Activated effector memory CD4-positive, alpha-beta T cell treated with anti-CD3 and anti-CD28 coated beads, Interleukin-2, amount 50 U/mL, for 16 hours (primary cell): ENCODE measurements around the gene PTPRM.

Experiments used
- DNase-seq: peaks from one replicate; pipeline ENCODE4 v3.0.0-alpha.2; 2020

Gene PTPRM

DNA sequence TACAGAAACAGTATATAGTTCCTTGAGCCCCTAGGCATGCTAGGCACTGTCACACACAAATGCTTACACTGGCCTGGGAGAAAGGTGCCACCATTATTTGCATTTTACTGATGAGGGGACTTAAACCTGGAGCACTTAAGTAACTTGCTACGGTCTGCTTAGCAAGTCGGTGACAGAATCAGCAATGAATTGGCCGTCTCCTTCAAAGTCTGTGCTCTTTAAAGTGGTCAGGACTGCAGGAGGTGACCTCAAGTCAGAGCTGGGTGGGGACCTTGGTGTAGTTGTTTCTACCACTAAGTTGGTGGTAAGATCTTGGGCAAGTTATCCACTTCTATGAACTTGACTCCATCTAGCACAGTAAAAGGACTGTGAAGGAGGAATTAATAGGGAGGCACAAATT lies 34.8 kb downstream of the PTPRM start:
- no peak for DNase-seq

DNA sequence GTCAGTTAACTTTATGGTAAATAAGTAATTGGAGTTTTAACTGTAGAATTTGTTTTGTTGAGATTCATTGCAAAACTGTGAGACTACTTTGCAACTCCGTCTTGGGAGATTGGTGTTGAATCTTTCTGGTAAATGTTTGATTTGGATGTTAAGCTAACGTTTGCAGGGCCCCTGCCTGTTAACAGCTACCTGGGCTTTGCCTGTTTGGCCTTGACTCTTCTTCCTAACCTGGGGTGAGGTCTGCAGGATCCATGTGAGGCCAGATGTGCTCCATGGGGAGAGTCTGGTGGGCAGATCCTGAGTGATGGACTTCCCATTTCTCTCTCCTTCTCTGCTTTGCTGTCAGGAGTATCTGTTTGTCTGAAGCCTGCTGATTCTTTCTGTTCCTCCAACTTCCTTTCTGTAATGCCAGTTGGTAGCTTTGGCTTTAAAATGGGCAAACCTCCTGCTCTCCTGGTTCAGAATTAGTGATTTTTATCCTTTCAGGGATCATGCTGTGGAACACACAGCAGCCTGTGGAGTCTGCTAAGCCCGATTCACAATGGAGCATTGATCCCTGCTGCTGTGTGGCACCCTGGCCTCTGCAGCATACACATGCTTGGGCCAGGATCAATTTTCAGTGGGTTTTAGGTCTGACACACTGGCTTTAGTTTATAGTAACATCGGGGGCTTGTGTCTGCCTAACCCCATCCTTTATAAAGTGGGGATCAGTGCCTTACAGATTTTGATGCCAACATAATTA lies 36.3 kb downstream of the PTPRM start:
- no peak for DNase-seq

DNA sequence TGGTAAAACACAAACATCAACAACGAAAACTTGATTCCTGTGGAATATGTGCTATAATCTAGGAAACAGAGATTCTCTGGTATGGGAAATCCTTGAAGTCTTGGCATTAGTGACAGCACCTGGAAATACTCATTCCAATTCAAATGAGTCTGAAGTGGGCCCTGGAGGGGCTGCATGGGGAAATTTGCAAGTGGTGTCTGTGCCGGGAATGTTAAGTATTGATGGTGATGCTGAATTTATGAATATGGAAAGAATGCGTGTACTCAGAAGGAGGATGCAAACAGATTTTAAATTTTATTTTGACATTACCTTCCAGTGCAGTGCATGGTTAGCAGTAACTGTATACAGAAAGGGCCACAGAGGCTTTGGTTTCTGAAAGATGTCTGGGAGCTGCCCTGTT lies 37.2 kb downstream of the PTPRM start:
- no peak for DNase-seq

DNA sequence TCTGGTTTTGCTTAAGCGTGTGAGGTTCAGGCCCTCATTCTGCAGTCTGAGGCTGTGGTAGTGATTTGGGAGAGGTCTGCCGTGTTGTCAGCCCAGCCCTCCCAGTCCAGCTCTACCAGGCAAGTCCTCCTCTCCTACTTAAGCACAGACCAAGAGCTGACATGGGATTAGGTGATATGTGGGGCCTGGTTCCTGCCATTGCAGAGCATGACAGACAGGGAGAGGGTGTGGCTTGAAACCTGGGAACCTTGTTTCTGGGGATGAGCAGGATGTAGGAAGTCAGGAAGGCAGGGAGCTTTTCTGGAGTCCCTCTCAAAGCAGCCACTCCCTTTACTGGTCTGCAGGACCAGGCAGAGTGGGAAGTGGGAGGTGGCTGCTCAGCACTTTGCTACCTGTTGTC lies 38.6 kb downstream of the PTPRM start:
- DNase-seq = no peak

DNA sequence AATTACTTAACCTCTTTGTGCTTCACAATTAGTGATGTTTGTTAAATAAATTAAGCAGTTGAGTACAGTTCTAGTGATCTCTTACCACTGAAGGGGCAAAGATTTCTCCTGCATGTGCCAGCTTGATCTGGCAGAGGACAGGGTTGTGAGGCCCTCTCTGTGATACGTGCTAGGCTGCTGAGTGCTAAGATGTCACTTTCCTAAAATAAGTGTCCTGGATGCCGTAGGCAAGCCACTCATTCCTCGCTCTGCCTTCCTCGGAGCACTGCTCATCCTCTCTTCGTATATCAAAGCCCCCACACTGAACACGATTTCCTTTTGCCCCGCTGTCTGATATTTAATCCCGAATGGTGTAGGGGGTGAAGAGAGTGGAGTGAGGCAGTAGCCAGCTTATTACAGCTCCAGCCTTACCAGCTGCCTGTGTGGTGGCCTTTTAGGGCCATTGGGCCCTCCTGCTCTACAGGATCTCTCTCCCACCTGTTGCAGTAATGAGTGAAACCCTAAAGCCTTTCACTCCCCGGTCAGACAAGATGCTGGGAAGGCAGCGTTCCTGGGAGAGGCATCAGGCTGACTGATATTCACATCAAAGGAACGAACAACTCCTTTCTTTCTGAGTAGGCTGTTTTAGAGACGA lies 40.5 kb downstream of the PTPRM start:
- DNase-seq = no peak

DNA sequence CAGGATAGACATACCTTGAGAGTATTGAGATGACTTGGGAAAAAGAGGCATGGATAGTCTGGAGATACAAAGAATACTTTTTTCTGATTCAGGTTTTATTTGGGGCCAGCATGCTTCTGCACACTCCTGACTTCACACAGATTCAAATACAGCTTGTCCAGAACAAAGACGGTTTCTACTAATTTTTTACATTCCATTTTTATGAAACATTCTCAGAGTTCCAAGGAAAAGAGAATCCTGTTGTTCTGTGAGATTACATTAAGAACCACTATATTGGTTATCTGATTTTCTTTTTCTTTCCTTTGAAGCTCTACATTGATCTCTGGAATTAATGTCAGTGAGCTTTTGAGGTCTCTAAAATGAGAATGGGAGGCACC lies 41.0 kb downstream of the PTPRM start:
- DNase-seq = no peak

DNA sequence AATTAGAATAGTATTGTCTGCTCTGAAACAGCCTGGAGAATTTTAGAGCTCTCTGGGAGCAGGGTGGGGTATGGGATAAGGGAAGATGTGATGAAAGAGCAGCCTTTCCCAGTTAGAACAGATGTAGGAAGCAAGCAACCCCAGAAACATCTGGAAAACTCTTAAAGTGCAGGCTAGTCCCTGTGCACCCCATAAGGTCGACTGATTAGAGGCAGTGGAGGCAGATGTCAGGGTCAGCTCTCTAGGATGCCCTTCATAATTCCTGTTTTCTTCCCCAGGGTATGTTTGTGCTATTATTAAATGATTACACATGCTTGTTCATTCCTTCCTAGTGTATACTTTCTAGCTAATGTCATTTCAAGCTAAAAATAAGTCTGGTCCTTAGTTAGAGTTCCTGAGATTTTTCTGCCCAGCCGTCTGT lies 41.7 kb downstream of the PTPRM start:
- DNase-seq = no peak

DNA sequence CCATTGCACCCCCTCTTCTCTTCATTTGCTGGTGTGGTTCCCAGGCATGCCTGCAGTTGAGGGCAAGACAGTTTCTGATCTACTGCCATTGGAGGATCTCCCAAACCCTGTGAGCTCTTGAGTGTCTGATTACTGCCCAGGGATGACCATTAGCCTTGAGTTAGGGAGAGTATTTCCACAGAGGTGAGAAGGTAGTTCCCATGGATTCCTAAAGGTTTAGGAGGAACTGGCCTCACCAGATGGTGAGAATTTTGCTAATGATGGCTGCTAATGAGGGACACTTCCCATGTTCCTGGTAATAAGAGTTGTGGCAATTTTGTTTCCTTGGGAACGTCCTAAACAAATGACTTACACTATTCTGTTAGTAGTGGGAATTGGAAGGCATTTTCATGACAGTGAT lies 42.5 kb downstream of the PTPRM start:
- no peak for DNase-seq

DNA sequence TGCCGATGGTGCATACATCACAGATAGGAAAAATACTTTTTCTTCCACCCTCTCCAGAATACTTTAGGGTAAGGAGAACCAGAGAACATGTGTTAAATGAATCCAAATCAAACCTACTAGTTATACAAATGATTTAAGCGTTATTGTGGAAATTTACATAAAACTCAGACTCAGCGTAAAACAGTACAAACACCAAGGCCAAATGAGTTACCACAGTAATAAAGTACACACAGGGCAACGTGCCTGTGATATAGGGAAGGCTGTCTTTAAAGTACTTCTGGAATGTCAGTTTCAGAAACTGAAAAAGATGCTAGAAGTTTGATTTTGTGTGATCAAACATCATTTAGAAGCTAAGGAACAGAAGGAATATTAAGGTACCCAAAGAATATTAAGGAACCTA lies 46.9 kb downstream of the PTPRM start:
- no peak for DNase-seq

DNA sequence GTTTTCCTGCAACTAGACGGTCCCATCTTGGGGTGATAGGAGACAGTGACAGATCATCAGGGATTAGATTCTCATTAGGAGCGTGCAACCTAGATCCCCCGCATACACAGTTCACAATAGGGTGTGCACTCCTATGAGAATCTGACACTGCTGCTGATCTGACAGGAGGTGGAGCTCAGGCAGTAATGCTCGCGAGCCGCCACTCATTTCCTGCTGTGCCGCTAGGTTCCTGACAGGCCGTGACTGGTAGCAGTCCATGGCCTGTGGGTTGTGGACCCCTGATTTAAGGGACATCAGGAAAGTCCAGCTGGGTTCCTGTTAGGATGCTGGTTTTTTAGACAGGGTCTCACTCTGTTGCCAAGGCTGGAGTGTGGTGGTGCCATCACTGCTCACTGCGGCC lies 48.7 kb downstream of the PTPRM start:
- DNase-seq = no peak

DNA sequence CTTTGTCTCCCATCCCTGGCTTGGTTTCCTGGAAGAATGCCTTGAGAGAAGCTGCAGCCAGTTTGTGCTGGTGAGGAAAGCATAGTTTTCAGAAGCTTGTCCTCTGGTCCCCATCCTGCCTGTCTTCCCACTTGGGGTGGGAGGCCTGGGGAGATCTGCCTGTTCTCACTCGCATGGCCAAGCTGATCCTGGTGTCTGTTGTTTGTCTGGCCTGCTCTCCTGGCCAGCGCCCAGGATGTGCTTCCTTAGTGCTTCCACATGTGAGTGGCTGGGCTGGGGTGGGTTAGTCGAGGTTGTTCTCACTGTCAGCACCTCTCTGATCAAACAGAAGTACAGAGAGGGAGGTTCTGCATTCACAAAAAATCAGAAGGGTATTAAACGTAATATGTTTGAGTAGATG lies 49.5 kb downstream of the PTPRM start:
- DNase-seq = no peak

DNA sequence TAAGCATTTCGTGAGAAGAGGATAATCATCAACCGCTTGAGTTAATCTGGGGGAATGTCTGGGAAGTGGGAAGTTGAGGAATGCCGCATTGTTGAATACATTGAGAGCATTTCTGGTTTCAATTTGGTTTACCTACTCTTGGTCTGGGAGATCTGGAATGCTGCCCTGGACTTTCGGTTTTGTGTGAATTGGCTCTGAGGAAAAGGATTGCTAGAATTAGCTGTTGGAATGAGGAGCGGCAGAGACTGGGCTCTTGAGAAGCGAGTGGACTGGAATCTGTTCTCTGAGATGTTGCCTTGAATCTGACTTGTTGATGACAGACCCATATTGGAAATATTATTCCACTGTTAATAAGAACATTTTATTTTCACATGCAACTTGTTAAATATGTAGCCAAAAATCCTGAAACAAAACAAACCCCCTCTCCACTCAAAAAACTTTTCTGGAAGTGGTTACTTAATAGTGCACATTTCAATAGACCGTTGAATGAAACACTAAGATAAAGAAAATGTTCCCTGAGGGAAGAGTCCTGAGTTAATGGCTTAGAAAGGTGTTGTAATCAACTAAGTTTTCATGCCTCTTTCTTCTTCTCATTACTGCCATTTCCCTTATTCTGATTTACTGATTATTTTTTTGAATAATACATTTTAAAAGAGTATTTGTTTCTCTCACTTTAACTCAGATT lies 50.8 kb downstream of the PTPRM start:
- DNase-seq = no peak

DNA sequence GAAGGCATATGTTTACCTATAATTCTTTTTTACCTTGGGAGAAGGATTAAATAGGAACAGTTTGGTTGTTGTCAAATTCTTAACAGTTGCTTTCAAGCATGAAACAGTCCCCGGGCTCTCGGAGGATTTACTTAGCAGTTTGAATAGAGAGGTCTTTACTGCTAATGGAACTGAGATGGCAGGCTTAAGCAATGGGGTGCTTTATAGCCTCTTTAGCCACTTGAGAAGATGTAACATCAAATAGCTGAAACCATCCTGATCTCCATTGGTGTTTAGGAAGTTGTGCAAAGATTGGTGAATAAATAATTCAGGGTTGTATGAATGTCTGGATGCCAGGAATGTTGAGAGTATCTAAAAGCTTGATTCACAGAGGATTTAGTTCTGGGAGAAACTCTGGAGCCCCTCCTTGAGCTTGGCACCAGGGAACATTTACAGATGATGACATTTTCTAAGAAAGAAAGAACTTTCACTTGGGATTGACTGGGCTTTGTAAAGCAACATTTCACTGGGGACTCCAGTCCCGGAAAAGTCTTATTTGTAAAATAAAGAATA lies 51.9 kb downstream of the PTPRM start:
- no peak for DNase-seq

DNA sequence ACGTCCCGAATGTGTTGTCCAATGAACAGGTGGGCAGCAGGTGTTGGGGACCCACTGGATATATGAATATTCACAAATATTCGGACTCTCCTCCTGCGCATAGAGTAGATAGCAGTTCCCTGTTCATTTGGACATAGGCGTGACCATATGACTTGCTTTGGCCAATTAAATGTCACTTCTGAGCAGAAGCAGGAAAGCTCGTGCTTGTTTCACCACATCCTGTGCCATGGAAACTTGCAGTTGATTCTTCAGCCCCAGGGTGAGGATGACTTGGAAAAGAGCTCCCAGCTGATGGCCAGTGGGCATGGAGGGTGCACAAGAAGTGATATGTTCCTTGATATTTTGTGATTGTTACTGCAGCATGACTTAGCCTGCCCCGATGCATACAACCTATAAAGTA lies 52.6 kb downstream of the PTPRM start:
- no peak for DNase-seq

DNA sequence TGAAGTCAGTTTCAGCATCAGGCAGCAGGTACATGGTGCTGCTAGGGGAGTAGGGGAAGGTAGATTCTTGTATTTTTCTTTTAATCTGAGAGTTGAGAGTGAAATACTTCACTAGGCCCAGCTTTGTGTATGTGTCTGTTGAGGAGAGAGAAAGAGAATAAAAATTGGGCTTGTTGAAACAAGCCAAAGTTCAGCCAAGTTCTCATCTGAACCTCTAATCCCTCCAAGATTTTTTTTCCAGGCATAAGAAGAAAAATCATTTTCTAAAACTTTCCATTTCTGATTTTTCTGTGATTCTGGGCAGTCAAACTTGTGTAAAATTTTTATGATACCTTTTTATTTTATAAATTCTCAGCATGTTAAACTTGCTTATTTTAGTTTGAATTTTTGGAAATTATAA lies 55.6 kb downstream of the PTPRM start:
- DNase-seq = no peak

DNA sequence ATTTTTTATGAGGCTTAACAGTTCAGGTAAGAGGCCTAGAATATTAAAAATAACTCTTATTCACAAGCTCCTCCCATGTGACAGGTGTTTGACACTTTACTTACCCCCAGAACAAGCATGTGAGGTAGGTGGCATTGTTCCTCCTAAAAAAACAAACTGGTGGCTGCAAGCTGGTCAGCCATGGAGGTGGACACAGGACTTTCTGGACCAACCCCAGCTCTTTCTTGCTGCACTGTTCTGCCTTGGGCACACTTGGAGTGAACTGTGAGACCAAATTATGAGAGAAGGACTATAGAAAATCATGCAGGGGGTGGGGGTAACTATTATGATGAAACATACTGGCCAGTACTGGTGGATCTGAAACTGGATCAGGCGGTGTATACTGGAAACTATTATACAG lies 56.6 kb downstream of the PTPRM start:
- no peak for DNase-seq

DNA sequence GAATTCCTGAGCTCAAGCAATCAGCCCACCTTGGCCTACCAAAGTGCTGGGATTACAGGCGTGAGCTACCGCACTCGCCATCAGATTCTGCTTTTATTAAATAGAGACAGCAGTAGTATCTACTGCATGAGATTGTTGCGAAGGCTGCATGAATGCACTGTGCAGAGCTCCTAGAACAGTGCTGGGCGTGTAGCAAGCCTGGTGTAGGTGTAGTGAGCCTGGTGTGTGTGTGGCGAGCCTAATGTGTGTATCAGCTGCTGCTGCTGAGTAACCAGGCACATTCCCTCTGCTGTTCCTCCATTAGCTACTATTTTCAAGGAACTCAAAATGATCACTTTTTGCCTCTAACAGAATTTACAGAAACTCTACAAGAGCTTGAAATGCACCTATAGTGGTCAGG lies 57.6 kb downstream of the PTPRM start:
- DNase-seq = no peak

DNA sequence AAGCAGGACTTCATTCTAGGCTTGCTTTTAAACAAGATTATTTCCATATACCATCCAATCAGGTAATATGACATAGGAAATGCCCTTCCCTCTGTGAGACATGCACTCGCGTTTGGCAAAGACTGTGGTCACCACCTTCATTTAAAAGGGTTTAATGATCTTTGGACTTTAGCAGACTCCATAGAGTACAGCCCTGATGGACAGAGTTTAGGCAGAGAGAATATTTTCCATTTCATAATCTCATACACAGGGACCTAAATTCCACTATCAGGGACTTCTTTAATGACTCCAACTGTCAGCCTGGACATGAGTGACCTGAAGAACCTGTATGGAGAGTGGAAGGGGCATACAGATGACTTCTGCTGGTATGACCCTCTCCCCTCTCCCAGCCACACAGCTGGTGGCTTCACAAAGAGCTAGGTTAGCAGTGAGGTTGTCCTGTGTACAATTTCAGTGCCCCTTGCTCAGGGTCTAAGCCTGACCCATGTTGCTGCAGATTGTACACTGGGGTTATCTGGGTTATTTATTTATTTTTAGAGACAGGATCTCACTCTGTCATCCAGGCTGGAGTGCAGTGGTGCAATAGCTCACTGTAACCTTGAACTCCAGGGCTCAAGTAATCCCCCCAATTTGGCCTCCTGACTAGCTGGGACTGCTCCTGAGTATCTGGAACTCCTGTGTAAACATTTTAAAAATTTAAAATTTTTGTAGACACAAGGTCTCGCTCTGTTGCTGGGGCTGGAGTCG lies 59.2 kb downstream of the PTPRM start:
- DNase-seq = no peak

DNA sequence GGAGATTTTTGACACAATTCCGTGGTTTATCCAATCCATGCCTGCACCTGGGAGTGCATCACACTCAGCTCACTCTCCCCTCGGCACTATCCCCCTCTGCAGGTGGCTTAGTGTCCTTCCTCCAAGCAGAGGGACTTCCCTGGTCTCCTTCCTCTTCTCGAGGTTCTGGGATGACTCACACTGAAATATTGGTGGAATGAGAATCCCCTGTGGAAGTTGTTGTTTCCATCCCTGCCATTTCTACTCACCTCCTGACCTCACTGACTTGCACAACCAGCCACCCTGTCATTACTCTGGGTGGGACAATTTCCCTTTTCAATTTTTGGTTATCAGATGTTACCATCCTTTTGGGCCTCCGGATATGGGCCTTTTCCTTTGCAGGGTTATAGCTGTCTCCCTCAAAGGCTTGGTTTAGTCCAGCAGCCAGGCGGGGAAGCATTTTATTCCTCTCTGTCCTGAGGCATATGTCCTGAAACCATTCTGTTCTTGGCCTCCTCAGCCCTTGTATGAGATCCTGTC lies 59.9 kb downstream of the PTPRM start:
- DNase-seq = no peak

DNA sequence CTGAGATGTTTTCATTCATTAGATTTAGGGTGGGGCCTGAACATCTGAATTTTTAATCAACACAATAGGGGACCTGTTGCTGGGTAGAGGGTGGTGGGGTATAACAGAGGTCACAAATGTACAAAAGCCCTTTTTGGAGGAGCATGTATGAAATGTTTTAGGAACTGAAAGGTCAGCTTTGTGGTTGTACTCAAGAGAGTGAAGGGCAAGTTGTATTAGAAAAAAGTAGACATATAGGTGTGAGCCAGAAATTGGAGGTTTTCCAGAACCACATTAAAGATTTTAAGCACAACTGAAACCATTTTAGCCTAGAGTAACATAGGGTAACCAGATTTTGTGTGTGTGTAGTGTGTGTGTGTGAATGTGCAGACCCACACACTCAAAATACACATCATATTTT lies 62.3 kb downstream of the PTPRM start:
- no peak for DNase-seq

DNA sequence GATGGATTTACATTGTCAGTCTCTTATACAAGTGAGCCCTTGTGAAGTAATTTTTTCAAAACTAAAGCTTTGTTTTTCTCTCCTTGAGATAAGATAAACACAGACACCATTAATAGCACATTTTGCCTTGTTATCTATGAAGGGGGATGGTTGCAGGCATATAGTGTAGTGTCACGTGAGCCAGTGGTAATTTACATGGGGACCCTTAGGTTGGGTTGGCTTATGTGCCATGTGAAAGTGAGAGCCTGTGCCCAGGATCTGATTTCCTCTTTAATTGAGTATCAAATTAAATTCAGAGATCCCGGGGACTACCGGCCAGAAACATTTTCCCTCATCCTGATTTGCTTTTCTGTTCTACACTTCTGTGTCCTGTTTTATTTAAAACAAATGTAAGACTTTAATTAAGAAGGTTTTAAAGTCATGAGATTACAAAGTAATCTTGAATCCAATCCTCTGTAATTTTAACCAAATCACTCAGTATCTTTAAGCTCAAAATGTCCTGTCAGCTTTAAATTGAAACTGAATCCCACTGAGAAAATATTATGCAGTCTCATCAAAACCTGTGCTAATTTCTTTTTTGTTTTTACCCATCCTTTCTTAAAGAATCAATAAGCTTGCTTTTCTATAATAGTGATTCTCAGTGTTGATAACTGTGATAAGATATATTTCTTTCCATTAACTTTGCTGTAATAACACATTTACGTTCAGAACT lies 63.8 kb downstream of the PTPRM start:
- DNase-seq = no peak
